Stimulated activated naive CD8-positive, alpha-beta T cell treated with anti-CD3 and anti-CD28 coated beads, Interleukin-15, amount 100 ng/mL, for 72 hours (primary cell): Measurements from ENCODE around the gene WNT6.

Source experiments
- ATAC-seq: fragments of 150-1000 bp; cut with Tn5 transposase; 2 replicates; pipeline ENCODE4 v1.10.0; 2021; ENCODE audit warnings: mild to moderate bottlenecking, moderate library complexity
- DNase-seq, 2 donors: peaks; one replicate each; pipeline ENCODE4 v3.0.0; 2021 to 2022
- H3K27ac Mint-ChIP-seq, 2 donors: one replicate each; pipeline ENCODE4 v1.8.0; 2022; ENCODE audit warnings: mild to moderate bottlenecking in 2 of 2, mixed read lengths in 2 of 2, moderate library complexity in 2 of 2
- H3K27me3 Mint-ChIP-seq: one replicate; pipeline ENCODE4 v1.8.0; 2022; ENCODE audit warnings: mixed read lengths
- H3K4me1 Mint-ChIP-seq: one replicate; pipeline ENCODE4 v1.8.0; 2022; ENCODE audit warnings: mild to moderate bottlenecking, mixed read lengths
- H3K4me3 Mint-ChIP-seq, 2 donors: one replicate each; pipeline ENCODE4 v1.8.0; 2022; ENCODE audit warnings: mild to moderate bottlenecking in 2 of 2, mixed read lengths in 2 of 2, moderate library complexity in 1 of 2
- H3K9me3 Mint-ChIP-seq, 2 donors: one replicate each; pipeline ENCODE4 v1.8.0; 2022; ENCODE audit warnings: mixed read lengths in 2 of 2

WNT6 gene

DNA sequence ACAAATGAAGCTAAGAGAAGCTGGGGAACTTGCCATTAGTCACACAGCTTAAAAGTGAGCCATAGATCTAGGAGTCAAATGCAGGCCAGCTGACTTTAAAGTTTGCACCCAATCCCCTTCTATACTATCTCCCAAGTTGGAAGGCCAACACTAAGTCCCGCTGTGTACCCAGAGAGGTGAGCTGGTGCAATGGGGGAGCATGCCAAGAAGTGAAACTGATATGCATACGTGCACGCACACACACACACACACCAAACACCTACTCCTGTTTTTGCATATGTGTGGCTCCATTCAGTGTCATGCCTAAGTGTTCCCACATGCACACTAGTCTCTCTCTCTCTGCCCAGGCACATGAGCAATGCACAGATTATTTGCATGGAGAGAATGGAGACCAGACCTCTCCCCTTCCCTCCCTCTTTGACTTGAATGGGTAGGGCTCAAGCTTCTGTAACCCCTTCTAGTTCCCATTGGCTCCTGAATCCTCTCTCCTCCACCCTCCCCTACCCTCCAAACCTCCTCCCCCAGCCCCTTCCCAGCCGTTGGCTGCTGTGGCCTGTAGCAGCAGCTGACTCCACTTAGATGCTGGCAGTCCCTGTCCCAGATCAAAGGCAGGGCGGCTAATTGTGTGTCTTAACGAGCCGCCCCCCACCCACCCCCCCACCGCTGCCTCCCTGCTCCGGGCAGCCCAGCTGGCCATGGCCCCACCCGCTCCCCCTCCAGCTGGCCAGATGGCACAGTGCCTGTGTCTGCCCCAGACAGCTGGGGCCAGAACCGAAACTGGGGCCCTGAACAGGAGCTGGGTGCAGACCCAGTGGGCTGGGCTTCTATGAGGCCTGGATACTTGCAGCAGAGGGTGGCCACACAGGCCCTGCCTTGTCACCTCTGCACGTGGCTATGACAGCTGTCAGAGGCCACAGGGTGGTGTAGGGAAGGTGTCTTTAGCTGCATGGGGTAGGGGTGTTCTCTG, 26.7 kb downstream of the WNT6 start:
- no peak overlapping the region for H3K4me3 Mint-ChIP-seq
- DNase-seq (no peak), ATAC-seq (no peak)
- no peaks in the 10 kb centered on the region for H3K9me3 Mint-ChIP-seq
- peaks cover 59% of the 10 kb centered on the region for H3K4me1 Mint-ChIP-seq
- H3K27ac Mint-ChIP-seq = no peak overlapping the region
- peaks cover 34% of the 10 kb centered on the region for H3K27me3 Mint-ChIP-seq

DNA sequence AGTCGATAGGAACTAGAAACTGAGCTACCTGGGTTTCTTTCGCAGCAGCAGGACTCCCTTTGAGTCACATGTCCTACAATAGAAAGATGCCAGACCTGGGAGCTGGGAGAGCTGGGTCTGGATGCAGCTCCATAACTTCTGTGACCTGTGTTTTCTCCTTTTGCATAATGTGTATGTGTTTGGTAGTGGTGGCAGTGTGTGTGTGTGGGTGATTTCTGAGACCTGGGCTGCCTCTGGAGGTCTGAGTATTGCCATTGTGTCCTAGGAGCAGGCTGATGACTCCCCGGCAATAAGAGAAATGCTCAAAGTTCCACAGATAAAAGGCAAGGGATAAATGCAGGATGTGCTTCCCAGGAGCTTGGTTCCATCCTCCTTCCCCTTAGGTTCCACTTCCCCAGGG, 27.5 kb downstream of the WNT6 start:
- Mint-ChIP-seq H3K27ac (no peak overlapping the region), H3K27me3 (peaks cover 32% of the 10 kb centered on the region), H3K4me1 (peaks cover 59% of the 10 kb centered on the region), H3K4me3 (no peak overlapping the region), H3K9me3 (no peaks in the 10 kb centered on the region)
- DNase-seq = no peak
- no peak for ATAC-seq

DNA sequence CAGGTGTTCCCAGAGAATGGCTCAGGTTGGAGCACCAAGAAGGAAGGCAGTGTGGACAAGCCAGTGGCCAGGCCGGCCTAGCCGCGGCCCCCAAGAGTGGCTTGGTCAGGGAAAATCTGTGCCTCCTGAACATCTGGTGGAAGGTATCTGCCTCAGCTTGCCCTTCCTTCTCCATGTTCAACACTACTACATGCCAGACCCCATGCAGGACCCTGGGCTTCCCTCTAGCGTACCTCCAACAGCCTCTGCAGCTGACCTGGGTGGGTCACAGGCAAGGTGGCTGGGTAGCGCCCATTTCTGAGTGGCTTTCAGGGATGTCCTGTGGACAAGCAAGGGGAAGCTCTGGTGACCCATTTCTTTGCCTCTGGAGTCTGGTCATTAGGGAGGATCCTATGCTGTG, 28.7 kb downstream of the WNT6 start:
- H3K4me3 Mint-ChIP-seq = no peak overlapping the region
- ATAC-seq (no peak), DNase-seq (no peak)
- no peaks in the 10 kb centered on the region for H3K9me3 Mint-ChIP-seq
- peaks cover 25% of the 10 kb centered on the region for H3K27me3 Mint-ChIP-seq
- H3K27ac Mint-ChIP-seq = no peak overlapping the region
- H3K4me1 Mint-ChIP-seq = peaks cover 56% of the 10 kb centered on the region

DNA sequence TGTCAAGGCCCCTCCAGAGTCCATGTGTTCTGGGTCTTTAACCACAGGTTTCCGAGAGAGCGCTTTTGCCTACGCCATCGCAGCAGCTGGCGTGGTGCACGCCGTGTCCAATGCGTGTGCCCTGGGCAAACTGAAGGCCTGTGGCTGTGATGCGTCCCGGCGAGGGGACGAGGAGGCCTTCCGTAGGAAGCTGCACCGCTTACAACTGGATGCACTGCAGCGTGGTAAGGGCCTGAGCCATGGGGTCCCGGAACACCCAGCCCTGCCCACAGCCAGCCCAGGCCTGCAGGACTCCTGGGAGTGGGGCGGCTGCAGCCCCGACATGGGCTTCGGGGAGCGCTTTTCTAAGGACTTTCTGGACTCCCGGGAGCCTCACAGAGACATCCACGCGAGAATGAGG, 30.3 kb downstream of the WNT6 start:
- Mint-ChIP-seq H3K9me3 (no peaks in the 10 kb centered on the region), H3K4me3 (no peak overlapping the region), H3K27me3 (peaks cover 16% of the 10 kb centered on the region), H3K4me1 (peaks cover 59% of the 10 kb centered on the region), H3K27ac (no peak overlapping the region)
- DNase-seq = no peak
- ATAC-seq = no peak

DNA sequence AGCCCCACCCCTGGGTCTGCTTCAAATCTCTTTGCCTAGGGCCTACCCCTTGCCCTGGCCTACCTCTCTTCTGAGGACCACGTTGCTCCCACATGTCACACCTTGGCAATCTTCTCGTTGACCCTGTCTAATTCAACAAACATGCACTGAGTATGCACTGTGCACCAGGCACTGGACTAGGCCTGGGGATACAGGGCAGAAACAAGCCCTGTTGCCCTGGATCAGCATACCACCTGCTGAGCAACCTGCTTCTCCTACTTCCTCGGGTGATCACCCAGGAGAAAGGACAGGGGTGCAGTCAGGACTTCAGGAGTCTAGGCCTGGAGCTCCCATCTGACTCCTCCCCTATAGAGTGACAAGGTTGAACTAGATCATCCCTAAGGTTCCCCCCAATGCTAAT, 30.8 kb downstream of the WNT6 start:
- no peak for DNase-seq
- ATAC-seq = no peak
- no peak overlapping the region for H3K4me3 Mint-ChIP-seq
- peaks cover 59% of the 10 kb centered on the region for H3K4me1 Mint-ChIP-seq
- H3K9me3 Mint-ChIP-seq = no peaks in the 10 kb centered on the region
- H3K27ac Mint-ChIP-seq = no peak overlapping the region
- H3K27me3 Mint-ChIP-seq = peaks cover 11% of the 10 kb centered on the region

DNA sequence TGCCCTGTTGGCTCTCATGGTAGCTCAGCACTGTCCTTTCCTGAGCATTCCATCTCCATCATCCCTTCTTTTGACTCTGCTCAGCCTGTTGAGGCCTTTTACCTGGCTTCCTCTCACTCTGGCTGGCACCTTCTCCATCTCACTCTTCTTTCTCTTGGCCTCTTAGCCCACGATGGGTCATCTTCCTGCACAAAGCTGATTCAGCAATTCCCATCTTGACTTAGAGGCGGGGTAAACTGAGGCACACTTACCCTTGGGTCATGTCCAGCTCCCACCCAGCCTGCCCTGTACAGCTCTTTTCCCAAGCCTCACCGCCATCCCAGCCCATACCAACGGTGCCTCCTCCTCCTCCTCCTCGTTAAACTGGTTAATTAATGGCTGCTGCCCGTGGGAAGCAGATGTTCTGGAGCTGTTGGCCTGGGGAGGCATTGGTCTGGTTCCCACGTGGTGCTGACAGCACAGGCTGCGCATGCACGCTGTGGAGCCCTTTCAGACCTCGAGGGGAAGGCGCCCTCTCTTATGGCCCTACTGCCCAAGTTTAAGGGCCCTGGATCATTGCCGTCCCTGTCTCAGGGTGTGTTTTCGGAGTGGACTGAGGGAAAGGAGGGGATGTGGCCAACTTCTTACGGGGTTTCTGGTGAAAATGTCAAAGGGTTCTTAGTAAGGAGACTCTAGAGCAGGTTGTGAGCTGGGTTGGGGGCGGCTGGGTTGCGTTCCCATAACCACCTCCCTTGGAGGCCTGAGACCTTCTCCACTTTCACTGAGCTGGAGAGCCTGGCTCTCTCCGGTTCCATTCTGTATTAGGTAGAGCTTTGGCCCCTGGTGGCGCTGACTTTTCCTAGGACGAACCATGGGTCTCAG, 31.9 kb downstream of the WNT6 start:
- H3K4me1 Mint-ChIP-seq = peaks cover 60% of the 10 kb centered on the region

DNA sequence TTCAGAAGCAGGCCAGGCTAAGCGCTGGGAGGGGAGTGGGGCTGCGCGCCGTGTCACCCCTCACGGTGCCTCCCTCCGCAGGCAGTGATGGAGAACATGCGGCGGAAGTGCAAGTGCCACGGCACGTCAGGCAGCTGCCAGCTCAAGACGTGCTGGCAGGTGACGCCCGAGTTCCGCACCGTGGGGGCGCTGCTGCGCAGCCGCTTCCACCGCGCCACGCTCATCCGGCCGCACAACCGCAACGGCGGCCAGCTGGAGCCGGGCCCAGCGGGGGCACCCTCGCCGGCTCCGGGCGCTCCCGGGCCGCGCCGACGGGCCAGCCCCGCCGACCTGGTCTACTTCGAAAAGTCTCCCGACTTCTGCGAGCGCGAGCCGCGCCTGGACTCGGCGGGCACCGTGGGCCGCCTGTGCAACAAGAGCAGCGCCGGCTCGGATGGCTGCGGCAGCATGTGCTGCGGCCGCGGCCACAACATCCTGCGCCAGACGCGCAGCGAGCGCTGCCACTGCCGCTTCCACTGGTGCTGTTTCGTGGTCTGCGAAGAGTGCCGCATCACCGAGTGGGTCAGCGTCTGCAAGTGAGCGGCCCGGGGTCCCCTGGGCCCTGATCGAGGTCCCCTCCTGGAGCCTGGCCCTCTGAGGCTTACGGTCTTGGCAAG, 33.2 kb downstream of the WNT6 start:
- H3K27ac Mint-ChIP-seq = peak overlapping the region; percentile 7 to 81
- ATAC-seq (peak; percentile 68), DNase-seq (peak; percentile 81 to 85)
- peaks cover 8% of the 10 kb centered on the region for H3K27me3 Mint-ChIP-seq
- H3K4me1 Mint-ChIP-seq = peaks cover 64% of the 10 kb centered on the region
- H3K9me3 Mint-ChIP-seq = no peaks in the 10 kb centered on the region
- peak overlapping the region; percentile 78 to 82 for H3K4me3 Mint-ChIP-seq

More for the DNA sequence above, 31.9 kb downstream of the WNT6 start:
- peak overlapping the region; percentile 30 to 72 for H3K4me3 Mint-ChIP-seq
- DNase-seq = no peak
- peak overlapping the region; percentile 63 to 68 for H3K27ac Mint-ChIP-seq
- peaks cover 8% of the 10 kb centered on the region for H3K27me3 Mint-ChIP-seq
- no peak for ATAC-seq
- no peaks in the 10 kb centered on the region for H3K9me3 Mint-ChIP-seq

DNA sequence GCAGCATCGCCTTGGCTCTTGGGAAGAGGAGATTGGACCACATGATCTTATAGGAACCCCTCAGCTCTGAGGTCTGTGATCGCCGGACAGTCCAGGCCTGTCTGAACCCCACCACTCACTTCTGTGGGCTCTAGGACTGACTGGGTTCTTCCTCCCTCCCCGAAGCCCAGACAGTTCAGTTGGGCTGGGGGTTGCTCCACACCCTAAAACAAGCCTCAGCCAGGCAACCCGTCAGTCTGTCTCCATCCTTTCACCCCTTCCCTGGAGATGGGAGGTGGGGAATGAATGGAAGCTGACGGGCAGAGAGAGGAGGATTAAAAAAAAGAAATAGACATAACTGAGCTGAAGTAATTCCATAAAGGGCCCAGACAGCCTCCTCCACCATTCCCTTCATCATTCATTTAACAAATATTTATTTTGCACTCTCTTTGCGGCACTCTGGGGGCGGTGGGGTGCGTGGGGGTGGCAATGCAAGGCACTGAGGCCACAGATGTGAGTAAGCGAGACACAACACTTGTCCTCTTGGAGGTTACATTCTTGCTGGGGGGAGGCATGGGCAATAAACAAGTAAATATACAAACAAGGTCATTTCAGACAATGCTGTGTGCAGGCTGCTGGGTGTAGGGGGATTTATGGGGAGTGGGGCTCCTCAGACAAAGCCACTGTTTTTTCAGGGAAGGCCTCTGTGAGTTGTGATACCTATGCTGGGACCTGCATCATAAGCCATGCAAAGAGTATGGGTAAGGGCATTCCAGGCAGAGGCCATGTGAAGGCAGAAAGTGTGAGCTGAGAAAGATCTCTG, 33.9 kb downstream of the WNT6 start:
- Mint-ChIP-seq H3K4me3 (peak overlapping the region; percentile 78 to 82), H3K9me3 (no peaks in the 10 kb centered on the region), H3K27ac (peak overlapping the region; percentile 50 to 65), H3K27me3 (peaks cover 14% of the 10 kb centered on the region), H3K4me1 (peaks cover 71% of the 10 kb centered on the region)
- DNase-seq (no peak), ATAC-seq (no peak)

DNA sequence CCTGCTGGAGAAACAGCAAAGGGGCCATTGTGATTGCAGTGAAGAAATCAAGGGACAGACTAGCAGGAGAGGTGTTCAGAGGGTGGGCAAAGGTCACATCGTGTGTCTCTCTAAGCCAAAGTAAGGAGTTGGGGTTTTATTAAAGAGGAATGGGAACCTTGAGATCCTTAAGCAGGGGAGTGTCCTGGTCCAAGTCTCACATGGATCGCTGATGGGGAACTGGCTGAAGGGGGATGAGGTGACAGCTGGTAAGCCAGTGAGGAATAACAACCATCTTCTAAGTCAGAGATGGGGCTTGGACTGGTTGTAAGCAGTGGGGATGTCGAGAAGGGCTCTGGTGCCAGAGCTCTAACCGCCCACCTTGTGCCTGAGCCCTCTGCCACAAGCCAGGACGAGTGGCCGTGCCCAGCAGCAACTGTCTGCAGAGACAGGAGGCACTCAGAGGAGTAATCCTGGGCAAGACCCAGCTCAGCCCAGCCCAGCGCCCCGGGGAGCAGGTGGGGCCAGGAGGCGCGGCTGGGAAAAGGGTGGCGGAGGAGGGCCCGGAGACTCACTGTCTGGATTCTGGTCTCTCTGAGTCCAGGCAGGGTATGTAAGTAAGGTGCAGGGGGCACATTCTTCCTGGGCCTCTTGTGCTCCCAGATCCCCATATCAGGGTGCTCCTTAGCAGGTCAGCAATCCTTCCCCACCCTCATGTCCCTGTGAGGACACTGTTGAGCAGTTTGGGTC, 34.7 kb downstream of the WNT6 start:
- no peak for DNase-seq
- Mint-ChIP-seq H3K9me3 (no peaks in the 10 kb centered on the region), H3K4me1 (peaks cover 74% of the 10 kb centered on the region), H3K27me3 (peaks cover 21% of the 10 kb centered on the region), H3K27ac (peak overlapping the region in 1 of 2 donors; percentile 86), H3K4me3 (peak overlapping the region; percentile 78 to 82)
- ATAC-seq = no peak

DNA sequence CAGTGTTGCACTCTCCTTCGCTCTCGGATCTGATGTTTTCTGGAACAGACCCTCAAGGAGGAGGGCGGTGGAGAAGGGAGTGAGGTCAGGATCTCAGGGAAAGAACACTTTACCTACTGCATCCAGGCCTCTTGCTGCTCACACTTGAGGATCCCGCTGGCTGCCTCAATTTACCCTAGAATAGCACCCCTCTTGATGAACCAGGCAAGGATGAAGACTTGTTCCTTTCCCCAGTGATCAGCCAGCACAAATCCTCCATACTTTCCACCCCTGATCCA, 35.2 kb downstream of the WNT6 start:
- DNase-seq (no peak), ATAC-seq (no peak)
- Mint-ChIP-seq H3K27ac (peak overlapping the region in 1 of 2 donors; percentile 86), H3K4me3 (peak overlapping the region; percentile 68 to 70), H3K9me3 (no peaks in the 10 kb centered on the region), H3K27me3 (peaks cover 21% of the 10 kb centered on the region), H3K4me1 (peaks cover 74% of the 10 kb centered on the region)

DNA sequence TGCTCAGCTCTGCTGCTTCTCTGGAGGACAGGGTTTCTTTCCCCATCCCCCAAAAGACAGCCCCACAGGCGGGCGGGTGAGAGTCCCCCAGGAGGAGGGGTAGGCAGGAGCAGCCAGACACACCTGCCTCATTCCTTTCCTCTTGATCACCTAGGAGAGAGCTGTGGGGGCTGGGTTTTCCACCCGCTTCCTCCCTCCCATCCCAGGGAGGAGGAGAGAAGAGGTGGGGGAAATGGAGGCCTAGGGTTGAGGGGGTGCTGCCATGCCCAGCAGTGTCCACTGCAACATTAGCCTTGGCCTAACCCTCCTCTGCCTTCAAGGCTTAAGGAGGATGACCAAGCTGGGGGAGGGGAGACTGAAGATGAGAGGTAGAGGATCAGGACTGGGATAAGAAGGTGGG, 35.7 kb downstream of the WNT6 start:
- no peaks in the 10 kb centered on the region for H3K9me3 Mint-ChIP-seq
- ATAC-seq (no peak), DNase-seq (no peak)
- H3K4me1 Mint-ChIP-seq = peaks cover 74% of the 10 kb centered on the region
- peaks cover 24% of the 10 kb centered on the region for H3K27me3 Mint-ChIP-seq
- peak overlapping the region in 1 of 2 donors; percentile 89 for H3K27ac Mint-ChIP-seq
- H3K4me3 Mint-ChIP-seq = peak overlapping the region; percentile 68 to 70

DNA sequence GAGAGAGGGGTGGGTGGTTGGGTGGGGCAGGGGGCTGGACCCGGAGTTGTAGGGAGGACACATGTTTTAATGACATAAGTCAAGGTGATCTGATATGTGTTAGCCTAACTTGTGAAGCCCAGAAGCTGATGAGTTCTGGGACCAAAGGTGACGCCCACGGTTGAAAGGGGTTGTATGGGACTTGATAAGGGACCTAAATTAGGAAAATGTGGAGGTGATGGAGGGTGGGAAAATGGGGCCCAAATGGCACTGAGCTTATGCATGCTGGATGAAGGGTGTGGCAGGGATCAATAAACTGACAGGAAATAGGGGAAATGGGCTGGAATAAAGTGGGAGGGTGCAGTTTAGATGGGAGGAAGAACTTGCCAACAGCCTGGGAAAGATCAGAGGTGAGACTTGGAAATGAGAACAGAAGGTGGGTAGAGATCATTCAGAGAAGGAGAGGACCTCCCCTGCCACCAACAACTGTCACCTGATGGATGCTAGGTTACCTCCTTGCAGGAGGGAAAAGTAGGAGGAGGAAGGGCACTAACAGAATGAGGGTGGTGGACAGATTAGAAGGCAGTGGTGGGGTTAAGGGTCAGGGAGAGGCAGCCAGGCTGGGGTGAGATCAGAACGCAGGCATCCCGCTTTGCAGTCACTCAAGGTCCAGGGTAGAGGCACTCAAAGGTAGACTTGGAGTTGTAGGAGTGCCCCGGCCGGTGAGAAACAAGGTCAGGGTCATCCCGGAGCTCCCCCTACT, 36.3 kb downstream of the WNT6 start:
- H3K27me3 Mint-ChIP-seq = peaks cover 30% of the 10 kb centered on the region
- H3K9me3 Mint-ChIP-seq = no peaks in the 10 kb centered on the region
- H3K4me3 Mint-ChIP-seq = peak overlapping the region; percentile 68 to 70
- peak overlapping the region; percentile 89 for H3K27ac Mint-ChIP-seq
- ATAC-seq (peak; percentile 44), DNase-seq (no peak)
- H3K4me1 Mint-ChIP-seq = peaks cover 74% of the 10 kb centered on the region

DNA sequence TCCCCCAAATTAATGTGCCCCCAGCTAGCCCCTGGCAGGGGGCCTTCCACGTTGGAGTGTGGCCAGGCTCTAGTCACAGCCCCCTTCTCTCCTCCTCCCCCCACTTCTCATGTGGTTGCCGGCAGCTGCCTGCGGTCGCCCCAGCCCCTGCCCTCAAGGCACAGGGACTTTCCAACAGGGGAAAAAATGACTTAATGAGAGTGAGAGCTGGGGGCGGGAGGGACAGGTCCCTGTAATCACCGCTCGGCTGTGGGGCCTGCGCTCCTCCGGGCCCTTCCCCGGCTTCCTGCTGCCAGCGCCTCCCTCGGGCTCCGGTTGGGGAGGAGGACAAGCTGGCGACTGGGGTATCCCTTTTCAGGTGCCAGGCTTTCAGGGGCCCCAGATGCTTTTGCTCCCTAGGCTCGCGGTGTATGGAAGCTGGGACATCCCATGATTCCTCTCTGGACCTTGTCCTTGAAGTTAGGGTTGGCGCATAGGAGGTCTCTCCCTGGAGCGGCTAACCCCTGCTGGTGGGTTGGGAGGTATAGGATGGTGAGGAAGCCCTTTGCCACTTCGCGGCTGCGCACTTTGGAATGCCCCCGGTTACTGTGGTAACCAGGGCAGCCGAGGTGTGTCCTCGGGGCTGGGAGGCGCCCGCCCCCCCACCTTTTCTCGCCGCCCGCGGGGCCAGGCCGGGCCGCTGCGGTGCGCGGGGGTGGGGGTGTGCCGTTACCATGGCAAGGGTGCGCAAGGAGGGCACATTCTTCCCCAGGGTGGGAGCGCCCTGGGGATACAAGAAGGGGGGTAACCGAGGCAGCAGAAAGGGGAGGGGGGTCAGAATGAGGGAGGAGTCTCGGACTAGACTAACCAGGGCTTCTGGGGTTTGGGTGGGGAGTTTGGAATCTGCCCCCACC, 37.1 kb downstream of the WNT6 start:
- peak; percentile 92 to 95 for DNase-seq
- Mint-ChIP-seq H3K4me3 (peak overlapping the region; percentile 68 to 70), H3K4me1 (peaks cover 66% of the 10 kb centered on the region), H3K27me3 (peaks cover 32% of the 10 kb centered on the region), H3K9me3 (no peaks in the 10 kb centered on the region), H3K27ac (peak overlapping the region; percentile 89)
- ATAC-seq = peak; percentile 80
